Motor neuron (in vitro differentiated cells): ENCODE data around the gene WDR7. TPM values are rescaled to one million over a fixed set of nuclear protein-coding genes. Genes with fewer than 3 reads are reported as not detected.

Source experiments
- ATAC-seq, 8 experiments: fragments of 200-7000 bp; cut with Tn5 transposase; replicated peaks in 6 of 8; 2 replicates each; pipeline ENCODE4 v1.8.0; 2021; ENCODE audit warnings: mild to moderate bottlenecking in 8 of 8, moderate library complexity in 8 of 8
- H3K27ac ChIP-seq, 2 donors: fragments of 250-450 bp; sonication (Bioruptor Pico); 2 replicates each; pipeline ENCODE4 v1.9.0; 2021; ENCODE audit warnings: antibody characterized with exemption in 2 of 2, mild to moderate bottlenecking in 2 of 2, moderate library complexity in 1 of 2
- H3K4me1 ChIP-seq, 2 donors: fragments of 250-450 bp; sonication (Bioruptor Pico); replicated peaks in 1 of 2; 2 replicates each; pipeline ENCODE4 v1.6.1; 2021; ENCODE audit warnings: antibody characterized with exemption in 2 of 2, mild to moderate bottlenecking in 2 of 2, moderate library complexity in 1 of 2
- H3K4me3 ChIP-seq, 5 donors: fragments of 250-450 bp; sonication (Bioruptor Pico); 2 replicates each; pipeline ENCODE4 v1.9.0; 2021; ENCODE audit warnings: antibody characterized with exemption in 5 of 5, mild to moderate bottlenecking in 5 of 5, moderate library complexity in 4 of 5
- WGBS, 10 experiments: fragments of 450-650 bp; shearing (Covaris generic); methylation state at CpG; one replicate each; pipeline ENCODE4 v1.0.0; 2022; 5-methylcytosine and 5-hydroxymethylcytosine counted together
- in situ Hi-C, 9 experiments: fragments of 400-800 bp; cut with MboI; loops; one replicate each; pipeline ENCODE4 v1.15.0; 2021; ENCODE audit warnings: low sequenced_read_pairs in 9 of 9, low pct_unique_long_range_greater_than_20kb in 2 of 9; ENCODE audit not compliant: unreplicated experiment in 9 of 9
- total RNA-seq, 8 experiments: library from RNA; unstranded; fragments of 300-600 nt; gene quantifications; 2 replicates each; pipeline versions ENCODE4 v1.2.3 to v1.2.4, GENCODE V29; 2022

The WDR7 gene
- total RNA-seq, 8 experiments from 2014 or later, result 12.2 to 24.5 (median 19.2) TPM

GRCh38 chr18:56947236-56947635 lies 296.1 kb downstream of the WDR7 start:
- peak in 1 of 8 experiments; percentile 81 for ATAC-seq
- H3K27ac ChIP-seq, result no peak overlapping the region
- H3K4me3 ChIP-seq, result no peak overlapping the region
- peaks cover 8 to 20% of the 10 kb centered on the region in 2 donors for H3K4me1 ChIP-seq
- 40 to 95% (median 81%) methylated on average over 3 to 6 of the region's 6 CpGs; no CpG with 5 or more reads in 2 of the 10 experiments for WGBS, 10 experiments
- in situ Hi-C loops, result no loop called here

- 55 to 100% (median 90%) methylated on average over 1 to 6 of the region's 6 CpGs for WGBS, 10 experiments
- H3K4me3 ChIP-seq, result no peak overlapping the region
- peaks cover 12 to 32% of the 10 kb centered on the region in 2 donors for H3K4me1 ChIP-seq
- in situ Hi-C loops, result no loop called here
- H3K27ac ChIP-seq, result no peak overlapping the region
- ATAC-seq, result peak in 2 of 8 experiments; percentile 28 to 43
Measured at GRCh38 chr18:56952026-56952425, 300.9 kb downstream of the WDR7 start.

- in situ Hi-C loops, result no loop called here
- peaks cover 12 to 26% of the 10 kb centered on the region in 2 donors for H3K4me1 ChIP-seq
- ATAC-seq, result peak in 4 of 8 experiments; percentile 31 to 77 (median 64)
- H3K27ac ChIP-seq, result no peak overlapping the region
- 12 to 100% (median 67%) methylated on average over 1 to 3 of the region's 3 CpGs for WGBS, 10 experiments
- H3K4me3 ChIP-seq, result no peak overlapping the region
Measured at GRCh38 chr18:56953428-56954198, 302.5 kb downstream of the WDR7 start.

- no peak overlapping the region for H3K27ac ChIP-seq
- H3K4me1 ChIP-seq, result peaks cover 12 to 32% of the 10 kb centered on the region in 2 donors
- no peak overlapping the region for H3K4me3 ChIP-seq
- in situ Hi-C loops, result no loop called here
- ATAC-seq, result no peak
- 50 to 100% (median 80%) methylated on average over 1 of the region's 1 CpG; no CpG with 5 or more reads in 5 of the 10 experiments for WGBS, 10 experiments
Measured at GRCh38 chr18:56955490-56955889, 304.3 kb downstream of the WDR7 start.

- WGBS, 10 experiments, result 40 to 95% (median 60%) methylated on average over 1 to 3 of the region's 3 CpGs; no CpG with 5 or more reads in 2 of the 10 experiments
- peaks cover 3 to 10% of the 10 kb centered on the region in 2 donors for H3K4me1 ChIP-seq
Measured at GRCh38 chr18:56959120-56959519, 308.0 kb downstream of the WDR7 start.

GRCh38 chr18:56962322-56962721 lies 311.2 kb downstream of the WDR7 start:
- H3K4me1 ChIP-seq, result peaks cover 3 to 10% of the 10 kb centered on the region in 2 donors
- H3K27ac ChIP-seq, result no peak overlapping the region
- no peak overlapping the region for H3K4me3 ChIP-seq
- WGBS, 10 experiments, result 60 to 100% (median 73%) methylated on average over 1 to 7 of the region's 7 CpGs
- in situ Hi-C loops, result no loop called here
- ATAC-seq, result peak in 2 of 8 experiments; percentile 32

More at GRCh38 chr18:56959120-56959519, 308.0 kb downstream of the WDR7 start:
- Histone ChIP-seq H3K27ac (no peak overlapping the region), H3K4me3 (no peak overlapping the region)
- in situ Hi-C loops, result no loop called here
- ATAC-seq, result peak in 5 of 8 experiments; percentile 25 to 53 (median 47)

GRCh38 chr18:56967035-56967434 lies 315.9 kb downstream of the WDR7 start:
- in situ Hi-C loops, result no loop called here
- no peak overlapping the region for H3K27ac ChIP-seq
- peaks cover 4 to 5% of the 10 kb centered on the region in 2 donors for H3K4me1 ChIP-seq
- no peak overlapping the region for H3K4me3 ChIP-seq
- ATAC-seq, result peak in 2 of 8 experiments; percentile 44 to 72
- WGBS, 10 experiments, result 83 to 100% (median 96%) methylated on average over 1 to 3 of the region's 3 CpGs; no CpG with 5 or more reads in 3 of the 10 experiments

GRCh38 chr18:56973487-56973886 lies 322.3 kb downstream of the WDR7 start:
- ATAC-seq, result no peak
- Histone ChIP-seq H3K27ac (no peak overlapping the region), H3K4me1 (peaks cover 12 to 19% of the 10 kb centered on the region in 2 donors), H3K4me3 (no peak overlapping the region)
- in situ Hi-C loops, result no loop called here
- WGBS, 10 experiments, result 90 to 100% (median 100%) methylated on average over 1 to 2 of the region's 2 CpGs

- in situ Hi-C loops, result no loop called here
- no peak overlapping the region for H3K4me3 ChIP-seq
- H3K4me1 ChIP-seq, result peaks cover 14 to 19% of the 10 kb centered on the region in 2 donors
- 83 to 100% (median 100%) methylated on average over 1 of the region's 1 CpG; no CpG with 5 or more reads in 3 of the 10 experiments for WGBS, 10 experiments
- H3K27ac ChIP-seq, result no peak overlapping the region
- no peak for ATAC-seq
Measured at GRCh38 chr18:56974141-56974540, 323.0 kb downstream of the WDR7 start.

GRCh38 chr18:56975276-56975675 lies 324.1 kb downstream of the WDR7 start:
- in situ Hi-C loops, result no loop called here
- H3K4me1 ChIP-seq, result peaks cover 14 to 19% of the 10 kb centered on the region in 2 donors
- no peak overlapping the region for H3K4me3 ChIP-seq
- no peak for ATAC-seq
- 86 to 100% (median 100%) methylated on average over 1 of the region's 1 CpG; no CpG with 5 or more reads in 5 of the 10 experiments for WGBS, 10 experiments
- H3K27ac ChIP-seq, result no peak overlapping the region

GRCh38 chr18:56977309-56977708 lies 326.1 kb downstream of the WDR7 start:
- Histone ChIP-seq H3K4me3 (no peak overlapping the region), H3K4me1 (peaks cover 16% of the 10 kb centered on the region in 2 donors), H3K27ac (no peak overlapping the region)
- peak in 2 of 8 experiments; percentile 26 to 94 for ATAC-seq
- WGBS, 10 experiments, result 0 to 90% (median 56%) methylated on average over 1 to 3 of the region's 3 CpGs; no CpG with 5 or more reads in 2 of the 10 experiments
- in situ Hi-C loops, result no loop called here

GRCh38 chr18:56977771-56978170 lies 326.6 kb downstream of the WDR7 start:
- Histone ChIP-seq H3K4me3 (no peak overlapping the region), H3K4me1 (peaks cover 18 to 21% of the 10 kb centered on the region in 2 donors), H3K27ac (no peak overlapping the region)
- 0 to 97% (median 35%) methylated on average over 1 to 2 of the region's 2 CpGs; no CpG with 5 or more reads in 1 of the 10 experiments for WGBS, 10 experiments
- in situ Hi-C loops, result no loop called here
- ATAC-seq, result peak in 2 of 8 experiments; percentile 22 to 84

- no peak overlapping the region for H3K4me3 ChIP-seq
- H3K27ac ChIP-seq, result no peak overlapping the region
- H3K4me1 ChIP-seq, result peaks cover 26 to 32% of the 10 kb centered on the region in 2 donors
- 20 to 100% (median 89%) methylated on average over 1 to 3 of the region's 3 CpGs; no CpG with 5 or more reads in 5 of the 10 experiments for WGBS, 10 experiments
- no peak for ATAC-seq
- in situ Hi-C loops, result no loop called here
Measured at GRCh38 chr18:56980151-56980550, 329.0 kb downstream of the WDR7 start.
